HG03139 (cell line): ENCODE measurements around the gene ABLIM3.
"Not testable (repeated sequence)": the region's sequence is repeated elsewhere in the genome, so short reads cannot be mapped to it uniquely, and the experiment has no call there.

Experiments
- ATAC-seq: cut with Tn5 transposase; IDR thresholded peaks from one replicate; pipeline ENCODE4 v1.9.1; 2021; ENCODE audit not compliant: unreplicated experiment

ABLIM3 gene

GRCh38 chr5:149185067-149185466 lies 43.8 kb downstream of the ABLIM3 start:
- no peak for ATAC-seq

- ATAC-seq = no peak
Observed at GRCh38 chr5:149186506-149186905, 45.2 kb downstream of the ABLIM3 start.

- ATAC-seq = not testable (repeated sequence)
Observed at GRCh38 chr5:149187617-149188016, 46.3 kb downstream of the ABLIM3 start.

GRCh38 chr5:149188383-149188782 lies 47.1 kb downstream of the ABLIM3 start:
- ATAC-seq = no peak

- ATAC-seq = no peak
Observed at GRCh38 chr5:149195337-149195887, 54.1 kb downstream of the ABLIM3 start.

GRCh38 chr5:149195962-149196361 lies 54.7 kb downstream of the ABLIM3 start:
- ATAC-seq = no peak

- no peak for ATAC-seq
Observed at GRCh38 chr5:149198148-149198547, 56.9 kb downstream of the ABLIM3 start.

- no peak for ATAC-seq
Observed at GRCh38 chr5:149200355-149200754, 59.1 kb downstream of the ABLIM3 start.

GRCh38 chr5:149201121-149201637 lies 59.9 kb downstream of the ABLIM3 start:
- no peak for ATAC-seq

GRCh38 chr5:149202910-149203451 lies 61.7 kb downstream of the ABLIM3 start:
- no peak for ATAC-seq

GRCh38 chr5:149203921-149204441 lies 62.7 kb downstream of the ABLIM3 start:
- no peak for ATAC-seq

- ATAC-seq = no peak
Observed at GRCh38 chr5:149205625-149206523, 64.6 kb downstream of the ABLIM3 start.

- ATAC-seq = no peak
Observed at GRCh38 chr5:149206524-149207141, 65.3 kb downstream of the ABLIM3 start.

- ATAC-seq = no peak
Observed at GRCh38 chr5:149207831-149208230, 66.5 kb downstream of the ABLIM3 start.

- no peak for ATAC-seq
Observed at GRCh38 chr5:149210225-149210624, 68.9 kb downstream of the ABLIM3 start.

- no peak for ATAC-seq
Observed at GRCh38 chr5:149210968-149211490, 69.7 kb downstream of the ABLIM3 start.

GRCh38 chr5:149211566-149211965 lies 70.3 kb downstream of the ABLIM3 start:
- ATAC-seq = no peak

- no peak for ATAC-seq
Observed at GRCh38 chr5:149212198-149212951, 71.1 kb downstream of the ABLIM3 start.

- ATAC-seq = no peak
Observed at GRCh38 chr5:149213264-149213880, 72.1 kb downstream of the ABLIM3 start.
